Cerebellar nuclear complex (tissue), 1 donor: ENCODE results near the gene PHF23.

Experiments used
- DNase-seq, 2 experiments: peaks; one replicate each; lab custom pipeline; 2025; lab: John Stamatoyannopoulos, UW

Gene PHF23

GRCh38 chr17:7237761-7238419 lies 1.4 kb downstream of the PHF23 start:
- DNase-seq = no peak

GRCh38 chr17:7237266-7237760 lies 1.9 kb downstream of the PHF23 start:
- DNase-seq = no peak

- no peak for DNase-seq
Measured at GRCh38 chr17:7236808-7237207, 2.4 kb downstream of the PHF23 start.

- DNase-seq = no peak
Measured at GRCh38 chr17:7235693-7236665, 3.3 kb downstream of the PHF23 start.

- peak; percentile 73 to 92 for DNase-seq
Measured at GRCh38 chr17:7234083-7234951, 4.9 kb downstream of the PHF23 start, which contains the start of gene DVL2. DVL2 (minus strand) TSS chr17:7234517; CDS start chr17:7234262, 255 bp downstream.

- DNase-seq = no peak
Measured at GRCh38 chr17:7233701-7234082, 5.6 kb downstream of the PHF23 start.

- no peak for DNase-seq
Measured at GRCh38 chr17:7232114-7232513, 7.1 kb downstream of the PHF23 start.

- DNase-seq = no peak
Measured at GRCh38 chr17:7229504-7229903, 9.8 kb downstream of the PHF23 start.

GRCh38 chr17:7228920-7229319 lies 10.3 kb downstream of the PHF23 start:
- DNase-seq = no peak

- DNase-seq = no peak
Measured at GRCh38 chr17:7226721-7227710, 12.2 kb downstream of the PHF23 start.

GRCh38 chr17:7225711-7226331 lies 13.4 kb downstream of the PHF23 start:
- no peak for DNase-seq

- no peak for DNase-seq
Measured at GRCh38 chr17:7224661-7225111, 14.6 kb downstream of the PHF23 start.

- DNase-seq = no peak
Measured at GRCh38 chr17:7224110-7224509, 15.1 kb downstream of the PHF23 start.

GRCh38 chr17:7223375-7223774 lies 15.9 kb downstream of the PHF23 start:
- DNase-seq = no peak

GRCh38 chr17:7222972-7223292 lies 16.3 kb downstream of the PHF23 start:
- no peak for DNase-seq

GRCh38 chr17:7222093-7222971 lies 16.9 kb downstream of the PHF23 start:
- no peak for DNase-seq

GRCh38 chr17:7221278-7222092 lies 17.8 kb downstream of the PHF23 start:
- DNase-seq = no peak

GRCh38 chr17:7220593-7221277 lies 18.5 kb downstream of the PHF23 start:
- no peak for DNase-seq
